Measurements from ENCODE around the gene GRIA3.

Gene GRIA3

DNA sequence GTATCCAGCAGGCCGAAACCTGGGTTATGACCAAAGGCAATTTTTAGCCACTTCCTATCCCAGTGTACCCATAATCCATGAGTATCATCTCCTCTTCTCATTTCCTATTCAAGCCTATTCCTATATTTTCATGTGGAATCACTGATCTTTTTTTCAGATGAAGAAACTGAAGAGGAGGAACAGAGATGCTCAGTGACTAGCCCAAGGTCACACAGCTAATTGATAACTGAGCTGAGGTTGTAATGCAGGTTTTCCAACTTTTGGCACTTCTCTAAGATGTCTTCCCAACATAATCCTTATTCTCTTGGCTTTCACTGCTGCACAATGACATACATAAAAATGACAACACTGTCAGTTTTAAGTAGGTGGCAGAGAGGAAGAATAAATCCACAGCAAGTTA lies 15.3 kb downstream of the GRIA3 start:
- DNase-seq (ENCODE audit: low read depth), result no peak

DNA sequence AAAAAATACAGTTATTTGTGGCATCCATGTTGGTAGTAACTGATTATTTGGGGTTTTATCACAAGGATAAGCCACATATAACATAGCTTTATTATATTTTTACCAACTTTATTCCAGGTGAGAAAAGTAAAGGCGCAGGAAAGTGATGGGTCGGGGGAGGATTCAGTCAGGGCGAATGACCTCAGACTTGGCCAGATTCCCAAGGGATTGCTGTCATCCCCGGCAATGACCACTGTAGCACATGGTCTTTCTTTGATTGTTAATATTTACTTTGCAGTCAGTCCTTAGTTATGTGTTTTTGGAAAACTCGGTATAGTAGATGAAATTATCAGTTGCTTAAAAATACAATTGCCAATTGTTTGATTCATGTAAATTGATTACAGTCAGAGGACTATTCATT lies 17.6 kb downstream of the GRIA3 start:
- DNase-seq (ENCODE audit: low read depth), result no peak

DNA sequence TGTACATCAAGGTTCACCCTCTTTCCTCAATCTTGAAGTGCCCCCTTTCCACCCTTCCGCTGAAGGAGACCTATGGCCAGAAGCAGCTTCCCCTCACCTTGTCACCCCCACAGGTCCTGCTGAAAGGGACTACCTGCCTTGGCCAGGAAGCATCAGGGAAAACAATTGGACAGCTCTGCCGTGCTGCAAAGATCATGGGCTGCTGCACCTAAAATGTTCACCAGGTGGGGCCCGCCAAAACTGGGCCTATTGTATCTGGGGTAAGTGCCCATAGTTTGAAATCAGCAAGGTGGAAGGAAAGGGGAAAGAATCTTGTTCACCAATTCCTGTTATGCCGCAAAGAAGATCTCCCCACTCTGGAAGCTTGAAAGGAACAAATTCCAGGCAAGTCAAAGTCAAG lies 18.4 kb downstream of the GRIA3 start:
- no peak for DNase-seq (ENCODE audit: low read depth)

DNA sequence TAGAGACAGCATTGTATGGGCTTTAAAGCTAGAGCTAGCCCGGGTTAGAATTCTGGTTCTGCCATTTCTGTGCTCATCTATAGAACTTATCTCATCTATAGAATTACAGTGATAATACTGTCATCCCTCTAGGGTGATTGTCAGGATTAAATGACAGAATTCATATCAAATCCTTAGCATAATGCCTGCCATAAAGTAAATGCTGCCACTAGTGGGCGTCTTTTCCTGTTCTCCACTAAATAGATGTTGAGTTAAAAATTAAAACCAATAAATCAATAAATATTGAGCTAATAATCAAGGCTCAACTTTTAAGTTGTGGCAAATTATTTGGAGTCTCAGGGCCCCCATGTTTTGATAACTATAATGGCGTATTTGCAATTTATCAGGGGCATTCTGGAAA lies 19.7 kb downstream of the GRIA3 start:
- no peak for DNase-seq (ENCODE audit: low read depth)

DNA sequence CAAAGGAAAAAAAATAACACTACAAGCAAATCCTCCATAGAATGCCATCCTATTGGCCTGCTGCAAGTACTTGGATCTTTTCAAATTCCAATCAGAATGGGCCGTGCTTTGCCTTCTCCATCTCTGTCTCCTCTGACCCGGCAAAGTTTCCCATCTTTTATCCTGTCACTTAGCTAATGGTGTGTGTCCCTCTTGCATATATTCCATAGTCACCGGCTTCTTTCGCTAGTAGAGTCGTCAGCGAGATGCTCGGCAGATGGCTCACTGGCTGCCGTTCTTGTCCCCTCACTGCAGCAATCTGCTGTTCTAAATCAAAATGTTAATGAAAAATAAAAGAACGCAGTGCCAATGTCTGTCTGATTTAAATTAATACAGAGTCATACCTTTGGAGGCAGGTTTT lies 22.1 kb downstream of the GRIA3 start:
- DNase-seq (ENCODE audit: low read depth), result no peak

DNA sequence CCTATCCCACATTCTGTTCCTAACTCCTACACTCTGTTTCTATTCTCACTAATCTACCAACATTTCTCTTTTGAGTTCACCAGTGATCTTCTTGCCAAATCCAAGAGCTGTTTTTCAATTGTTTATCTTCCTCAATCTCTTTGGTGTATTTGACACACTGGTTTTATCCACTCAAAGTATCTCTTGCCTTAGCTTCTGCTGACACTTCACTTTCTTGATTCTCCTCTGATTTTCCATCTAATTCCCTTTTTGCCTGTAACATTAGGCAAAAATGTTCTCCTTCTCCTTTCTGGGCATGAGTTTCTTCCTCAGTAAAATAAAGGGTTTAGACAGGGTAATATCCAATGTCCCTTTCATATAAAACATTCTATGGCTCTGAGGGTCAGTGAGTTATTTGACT lies 26.2 kb downstream of the GRIA3 start:
- DNase-seq (ENCODE audit: low read depth), result no peak

DNA sequence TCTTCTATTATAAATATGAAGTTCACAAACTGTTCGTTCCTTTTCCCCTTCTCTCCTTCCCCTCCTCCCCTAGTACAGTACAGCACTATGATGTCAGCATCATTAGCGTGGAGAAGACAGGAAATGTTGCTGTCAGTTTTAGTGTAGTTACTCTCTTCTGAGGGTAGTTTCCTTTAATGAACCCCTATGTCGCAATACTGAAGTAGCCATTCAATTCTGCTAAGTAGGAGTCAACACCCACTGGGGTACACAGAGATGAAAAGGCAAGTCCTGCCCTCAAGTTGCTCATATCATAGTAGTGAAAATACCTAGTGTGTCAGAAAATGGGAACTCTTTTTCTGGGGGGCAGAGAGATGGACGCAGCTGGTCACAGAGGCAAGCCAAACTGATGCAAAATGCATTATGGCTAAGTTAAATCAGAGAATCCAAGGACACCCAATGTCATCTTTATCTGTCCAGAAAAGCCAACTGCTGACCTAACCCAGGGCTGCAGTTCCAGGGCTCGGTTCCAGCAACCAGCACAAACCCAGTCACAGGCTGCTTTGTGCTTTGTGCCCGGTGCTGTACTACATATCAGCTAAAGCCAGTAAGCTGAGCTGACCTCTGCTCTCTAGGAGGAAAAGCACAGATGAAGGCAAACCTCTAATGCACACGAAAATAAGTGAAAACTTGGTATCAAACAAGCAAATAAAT lies 31.5 kb downstream of the GRIA3 start:
- DNase-seq (ENCODE audit: low read depth), result no peak

DNA sequence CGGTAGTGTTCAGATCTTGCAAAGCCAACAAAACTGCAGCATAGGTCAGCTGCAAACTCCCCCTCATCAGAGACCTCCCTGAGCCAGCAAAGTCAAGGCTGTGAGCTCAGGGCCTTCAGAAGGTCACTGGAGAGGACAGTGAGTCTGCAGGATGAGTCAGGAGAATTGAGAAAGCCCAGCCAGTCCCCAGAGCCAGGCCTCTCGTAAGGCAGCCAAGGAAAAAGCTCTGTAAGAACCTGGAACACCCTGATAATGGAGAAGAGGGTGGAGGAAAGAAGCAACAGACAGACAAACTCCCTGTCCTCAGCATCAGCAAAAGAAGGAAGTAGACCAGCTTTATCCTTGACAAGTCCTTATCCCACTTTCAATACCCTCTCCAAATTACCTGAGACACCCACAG lies 33.0 kb downstream of the GRIA3 start:
- DNase-seq (ENCODE audit: low read depth), result no peak

DNA sequence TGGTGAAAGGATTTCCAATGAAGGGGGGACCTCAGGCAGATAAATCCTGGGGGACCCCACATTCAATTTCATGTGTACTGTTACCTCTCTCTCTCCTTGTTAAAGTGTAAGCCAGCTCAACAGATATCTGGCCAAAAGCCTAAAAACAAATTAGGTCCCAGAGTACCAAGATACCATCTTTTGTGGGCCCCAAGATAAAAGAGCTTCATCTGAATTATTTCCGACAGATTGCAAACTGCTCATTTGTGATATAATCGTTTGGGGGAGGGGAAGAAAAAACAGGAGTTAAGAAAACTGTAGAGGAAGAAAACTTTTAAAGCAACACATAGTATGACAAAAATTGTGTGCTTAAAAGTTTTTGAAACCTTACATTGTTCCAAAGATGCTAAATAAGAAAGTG lies 33.6 kb downstream of the GRIA3 start:
- DNase-seq (ENCODE audit: low read depth), result no peak

DNA sequence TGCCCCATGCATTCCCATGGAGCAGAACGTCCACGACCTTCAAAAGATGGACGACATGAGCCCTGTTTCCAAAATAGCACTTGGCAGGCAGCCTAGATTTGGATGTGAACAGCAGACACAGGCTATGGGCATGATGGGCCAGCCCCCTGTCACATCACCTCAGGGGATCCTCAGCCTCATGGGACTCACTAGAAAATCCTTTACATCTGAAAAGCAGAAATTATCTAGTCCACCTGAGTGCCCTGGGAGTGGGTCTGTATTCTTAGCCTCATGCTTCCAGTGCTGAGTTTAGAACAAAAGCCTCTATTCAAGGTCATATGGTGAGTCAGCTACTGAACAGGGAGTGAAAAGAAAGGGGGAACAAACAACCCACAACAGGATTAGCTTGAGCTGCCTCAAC lies 35.8 kb downstream of the GRIA3 start:
- DNase-seq (ENCODE audit: low read depth), result no peak

DNA sequence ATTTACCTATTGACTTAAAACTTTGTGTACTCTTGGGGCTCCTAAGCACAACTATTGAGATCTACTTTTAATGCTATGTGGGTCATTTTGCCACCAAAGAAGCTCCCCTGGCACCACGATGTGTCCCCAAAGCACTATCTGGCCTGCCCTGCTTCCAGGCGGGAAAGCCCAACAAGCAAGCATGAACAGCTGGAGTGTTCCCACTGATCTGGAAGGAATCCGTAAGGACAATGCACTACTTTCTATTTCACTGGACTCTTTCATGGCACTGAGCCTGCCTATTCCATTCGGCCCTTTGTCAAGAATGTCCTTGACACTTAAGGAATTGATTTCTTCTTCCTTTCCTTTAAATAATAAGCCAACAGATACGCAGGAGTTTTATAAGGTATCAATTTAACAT lies 38.8 kb downstream of the GRIA3 start:
- no peak for DNase-seq (ENCODE audit: low read depth)

DNA sequence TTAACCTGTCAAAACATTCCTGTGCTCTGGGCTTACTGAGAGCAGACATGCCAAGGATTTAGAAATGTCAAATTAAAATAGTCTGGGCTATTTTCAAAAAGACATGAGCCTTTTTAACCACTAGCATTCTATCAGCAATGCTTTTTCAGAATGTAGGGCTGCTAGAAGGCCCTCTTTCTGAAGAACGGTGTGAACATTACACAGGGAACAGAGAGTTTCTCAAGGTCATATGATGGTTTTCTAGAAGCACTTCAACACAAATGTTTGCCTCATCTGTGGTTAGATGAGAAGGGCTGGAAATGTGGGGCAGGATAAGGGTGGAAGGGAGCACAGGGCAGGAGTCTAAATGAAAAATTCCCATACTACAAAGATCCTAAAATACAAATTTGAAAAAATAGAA lies 39.3 kb downstream of the GRIA3 start:
- no peak for DNase-seq (ENCODE audit: low read depth)

DNA sequence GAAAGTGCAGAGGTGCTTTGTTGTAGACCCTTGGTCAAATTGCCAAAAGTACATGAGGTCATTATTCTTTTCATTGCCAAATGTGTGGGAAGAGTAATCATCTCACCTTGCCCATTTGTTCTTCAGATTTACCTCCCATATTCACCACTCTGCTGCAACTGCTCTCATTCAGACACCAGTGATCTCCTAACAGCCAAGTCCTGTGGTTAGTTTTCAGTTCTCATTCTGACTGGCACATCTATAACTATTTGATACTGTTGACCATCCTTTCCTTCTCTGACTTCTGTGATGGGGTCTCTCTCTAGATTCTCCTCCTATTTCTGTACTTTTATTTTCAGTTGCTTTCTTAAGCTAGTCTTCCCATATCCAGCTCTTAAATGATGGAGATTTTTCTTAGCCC lies 39.8 kb downstream of the GRIA3 start:
- DNase-seq (ENCODE audit: low read depth), result no peak

DNA sequence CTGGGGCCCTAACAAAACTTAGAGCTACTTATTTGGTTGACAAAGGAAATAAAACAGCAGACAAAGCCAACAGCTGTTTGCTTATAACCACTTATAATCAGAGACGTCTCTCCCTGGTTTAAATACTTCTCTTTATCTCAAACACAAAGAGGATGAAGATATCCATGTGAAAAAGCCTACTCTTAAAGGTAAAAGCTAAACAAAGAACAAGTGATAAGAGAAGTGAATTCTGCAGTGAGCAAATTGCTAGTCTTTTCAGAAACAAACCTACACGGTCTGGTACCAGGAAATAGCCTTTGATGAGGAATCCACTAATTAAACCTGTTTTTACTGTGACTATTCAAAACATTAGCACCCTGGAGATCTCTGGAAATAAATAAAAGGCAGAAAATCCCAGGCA lies 46.7 kb downstream of the GRIA3 start:
- DNase-seq (ENCODE audit: low read depth), result no peak

DNA sequence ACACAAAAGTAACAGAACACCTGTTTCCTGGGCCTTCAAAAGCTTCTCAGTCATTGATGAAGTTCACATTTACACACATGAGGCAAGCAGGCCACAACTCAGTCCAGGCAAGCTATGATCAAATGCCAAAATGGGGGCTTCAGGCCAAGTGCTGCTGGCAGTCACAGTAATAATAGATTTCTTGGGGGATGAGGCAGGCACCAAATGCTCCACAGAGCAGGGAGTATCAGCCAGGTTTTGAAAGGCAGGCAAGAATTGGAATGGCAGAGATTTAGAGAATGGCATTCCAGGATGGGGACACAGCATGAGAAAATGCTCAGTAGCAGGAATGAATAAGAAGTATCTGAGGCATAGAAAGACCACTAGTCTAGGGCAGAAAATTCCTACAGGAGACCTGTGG lies 52.8 kb downstream of the GRIA3 start:
- DNase-seq (ENCODE audit: low read depth), result no peak

DNA sequence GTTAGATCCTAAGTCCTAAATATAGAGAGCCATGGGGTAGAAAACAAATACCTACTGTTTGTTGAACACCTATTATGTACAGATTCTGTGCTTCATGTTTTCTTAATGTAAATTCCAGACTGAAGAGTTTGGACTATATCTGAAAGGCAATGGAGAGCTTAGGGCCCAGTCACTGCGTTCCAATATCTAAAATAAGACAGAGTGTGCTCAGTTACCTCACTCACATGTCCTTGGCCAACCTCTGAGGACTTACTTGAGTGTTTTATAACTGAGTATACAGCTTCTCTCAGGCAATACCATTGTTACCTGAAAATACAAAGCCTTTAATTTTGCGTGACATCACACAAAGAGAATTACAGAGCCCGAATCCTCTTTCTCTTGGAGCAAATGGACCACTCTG lies 53.2 kb downstream of the GRIA3 start:
- DNase-seq (ENCODE audit: low read depth), result no peak

DNA sequence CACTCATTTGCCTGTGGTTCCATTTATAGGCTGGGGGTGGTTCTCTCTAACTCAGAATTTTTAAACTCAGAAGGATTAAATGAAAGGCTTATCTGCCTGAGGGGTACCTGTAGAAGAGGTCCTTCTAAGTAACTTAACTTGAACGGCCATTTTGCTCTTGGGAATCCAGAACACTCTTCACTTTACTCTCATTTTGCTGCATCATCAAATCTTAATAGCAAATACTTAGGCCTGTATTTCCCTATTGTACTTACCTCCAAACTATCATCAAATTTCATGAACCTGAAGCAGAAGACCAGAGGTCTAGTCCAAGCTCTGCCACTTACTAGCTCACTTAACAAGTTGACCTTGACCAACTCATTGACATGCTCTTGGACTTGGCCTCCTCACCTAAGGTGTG lies 70.4 kb downstream of the GRIA3 start:
- no peak for DNase-seq (ENCODE audit: low read depth)

DNA sequence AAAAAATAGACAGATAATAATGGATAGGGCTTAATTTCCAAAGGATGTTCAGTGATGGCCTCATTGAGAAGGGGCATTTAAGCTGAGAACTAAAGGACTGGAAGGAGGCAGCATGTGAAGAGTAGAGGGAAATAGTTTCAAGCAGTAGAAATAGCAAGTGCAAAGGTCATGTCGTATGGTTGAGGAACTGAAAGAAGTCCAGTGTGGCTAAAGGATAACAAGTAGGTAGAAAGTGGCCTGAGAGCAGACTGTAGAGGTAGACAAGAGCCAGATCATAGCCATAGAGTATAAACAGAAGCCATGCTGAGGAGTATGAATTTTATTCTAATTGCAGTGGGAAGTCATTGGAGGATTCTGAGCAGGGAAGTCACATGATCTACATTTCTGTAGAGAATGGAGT lies 72.3 kb downstream of the GRIA3 start:
- DNase-seq (ENCODE audit: low read depth), result no peak

DNA sequence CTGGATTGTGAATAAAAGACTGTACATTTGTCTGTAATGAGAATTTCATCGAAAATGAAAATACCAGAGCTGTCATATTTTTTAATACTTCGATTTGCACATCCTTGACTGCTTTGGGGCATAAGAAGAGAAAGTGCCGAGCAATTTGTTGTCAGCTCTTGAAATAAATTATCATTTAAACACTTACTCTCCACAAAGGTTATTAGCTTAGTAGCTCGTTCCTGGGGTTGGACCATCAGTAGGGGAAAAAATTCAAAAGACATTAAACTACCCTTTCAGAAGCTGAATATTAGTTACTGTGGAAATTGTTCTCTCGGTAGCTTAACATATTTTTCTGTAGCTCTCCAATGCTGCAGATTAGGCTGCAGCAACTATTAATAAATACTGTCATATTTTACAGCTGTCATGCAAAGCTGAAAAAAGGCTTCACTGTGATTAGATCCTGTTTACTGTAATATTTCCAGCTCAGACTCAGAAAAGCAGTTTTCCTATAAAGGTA lies 76.9 kb downstream of the GRIA3 start:
- DNase-seq (ENCODE audit: low read depth), result no peak

DNA sequence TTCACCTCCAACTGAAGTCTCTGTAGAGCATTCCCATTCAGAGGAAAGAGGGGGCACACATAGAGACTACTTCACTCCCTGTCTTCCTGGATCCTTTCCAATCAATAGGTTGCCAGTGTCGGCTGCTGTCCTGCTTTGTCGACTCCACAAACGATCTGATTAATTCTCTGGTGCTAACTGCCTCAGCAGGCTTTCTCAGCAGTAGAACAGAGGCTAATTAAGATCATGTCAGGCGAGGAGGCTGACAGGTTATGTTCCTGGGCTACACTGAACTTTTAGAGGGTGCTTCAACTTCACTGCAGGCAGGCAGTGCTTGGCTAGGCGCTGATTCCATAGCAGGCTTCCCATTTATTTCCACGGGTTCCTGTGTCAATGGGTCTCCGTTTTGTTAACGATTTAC lies 79.2 kb downstream of the GRIA3 start:
- DNase-seq (ENCODE audit: low read depth), result no peak

DNA sequence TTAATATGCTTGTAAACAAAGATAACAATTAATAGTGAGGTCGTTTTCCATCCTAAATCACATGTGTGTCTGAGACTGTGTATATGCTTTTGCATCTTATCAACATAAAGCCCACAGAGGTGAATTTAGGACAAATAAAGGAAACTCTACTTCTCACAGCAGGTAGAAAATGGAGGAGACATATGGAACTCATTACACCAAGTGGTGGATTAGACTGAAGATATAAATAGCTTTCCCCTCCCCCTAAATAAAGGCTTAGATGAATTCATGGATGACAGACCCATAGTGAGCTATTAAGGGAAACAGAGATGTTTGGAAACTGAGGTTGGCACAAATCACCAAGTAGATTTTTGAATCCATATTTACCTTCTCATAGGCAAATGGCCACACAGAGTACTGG lies 79.7 kb downstream of the GRIA3 start:
- no peak for DNase-seq (ENCODE audit: low read depth)

DNA sequence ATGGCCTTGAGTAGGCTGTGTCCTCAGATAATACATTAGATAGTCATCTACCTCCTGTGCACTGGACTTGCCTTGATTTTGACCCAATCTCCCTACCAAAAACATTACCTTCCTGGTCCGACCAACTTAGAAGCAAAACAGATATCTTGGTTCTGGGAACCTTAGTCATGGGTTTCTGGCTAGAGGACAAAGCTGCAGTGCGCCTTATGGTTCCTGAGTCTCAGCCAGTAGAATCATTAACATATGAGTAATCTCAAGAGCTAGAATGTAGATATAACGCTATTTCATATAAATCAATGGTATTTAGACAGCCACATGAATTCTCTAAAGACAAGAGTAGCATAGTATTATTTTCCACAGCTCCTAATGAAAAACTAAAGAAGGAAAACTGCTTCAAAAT lies 83.1 kb downstream of the GRIA3 start:
- DNase-seq (ENCODE audit: low read depth), result no peak

DNA sequence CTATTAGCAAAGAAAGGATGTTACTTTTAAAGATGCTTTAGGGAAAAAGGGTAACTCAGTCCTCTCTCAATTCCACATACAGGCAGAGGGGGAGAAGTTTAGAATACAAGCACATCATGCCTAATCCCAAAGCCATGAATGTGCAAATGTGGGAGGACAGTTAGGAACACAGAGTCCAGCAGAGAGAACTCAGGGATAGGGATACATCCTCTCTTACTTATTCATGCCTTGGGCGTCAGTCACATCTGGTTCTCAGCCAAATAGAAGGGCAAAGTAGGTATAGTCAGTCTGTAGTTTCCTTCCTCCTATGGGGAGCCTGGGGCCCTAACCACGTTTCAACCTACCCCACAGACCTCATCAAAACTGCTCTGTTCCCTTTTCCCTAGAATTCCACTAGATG lies 87.8 kb downstream of the GRIA3 start:
- DNase-seq (ENCODE audit: low read depth), result no peak

DNA sequence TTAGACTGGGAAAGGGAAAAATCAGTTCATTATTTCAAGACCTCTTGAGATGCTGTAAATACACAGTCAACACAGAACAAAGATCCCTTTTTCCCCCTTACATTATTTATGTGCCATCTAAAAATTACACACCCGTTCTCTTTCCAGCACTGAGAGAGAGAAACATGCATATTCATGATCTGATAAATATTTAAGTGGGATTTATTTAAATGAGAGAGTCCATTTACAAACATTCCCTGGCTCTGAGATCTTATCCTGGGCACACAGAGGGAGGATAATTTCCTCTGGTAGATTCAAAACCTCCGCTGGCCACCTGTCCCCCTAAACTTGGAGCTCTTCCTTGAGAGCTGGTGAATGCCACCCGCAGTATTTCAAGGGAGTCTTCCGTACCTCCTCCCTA lies 88.6 kb downstream of the GRIA3 start:
- no peak for DNase-seq (ENCODE audit: low read depth)

DNA sequence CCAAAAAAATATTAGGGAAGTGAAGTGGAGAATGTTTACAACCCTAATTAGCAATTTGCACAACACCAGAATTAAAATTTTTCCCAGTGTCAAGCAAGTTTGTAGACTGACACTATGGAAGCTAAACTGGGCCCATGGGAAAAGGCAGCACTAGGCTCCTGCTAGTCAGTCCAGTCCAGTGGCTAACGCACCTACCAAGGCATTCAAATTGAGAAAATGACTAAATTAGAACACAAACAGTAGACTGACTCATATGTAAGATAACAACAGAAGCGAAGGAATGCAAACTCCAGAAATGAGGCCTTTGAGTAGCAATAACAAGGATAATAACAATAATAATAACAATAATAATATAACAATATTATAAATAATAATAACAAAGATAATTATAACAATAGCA lies 90.7 kb downstream of the GRIA3 start:
- DNase-seq (ENCODE audit: low read depth), result no peak

All from activated T-cell treated with anti-CD3 and anti-CD28 coated beads for 24 hours (primary cell).